Endothelial cell of umbilical vein (primary cell): ENCODE measurements around the gene PPP1R26. TPM values are rescaled to one million over a fixed set of nuclear protein-coding genes. Genes with fewer than 3 reads are reported as not detected.

Experiments used
- BruUV-seq: library from RNA; stranded (reverse); fragments of 400-500 nt; replicated peaks from 2 replicates; lab custom pipeline; 2021; lab: Mats Ljungman, UMichigan
- CTCF ChIA-PET: fragments of 300-600, 350-600 bp; sonication (Branson Sonifier 250); formaldehyde crosslinking; loops from one replicate; lab custom pipeline; 2021; ENCODE audit warnings: antibody characterized with exemption, inconsistent platforms; lab: Charles Lee
- POLR2A ChIA-PET: fragments of 300-600, 350-600 bp; sonication (Branson Sonifier 250); formaldehyde crosslinking; loops from one replicate; lab custom pipeline; 2021; ENCODE audit warnings: antibody characterized with exemption, inconsistent platforms; lab: Charles Lee
- DNase-seq: peaks from one replicate; pipeline ENCODE4 v3.0.0-alpha.2; 2011; ENCODE audit warnings: low read depth, low spot score
- FAIRE-seq: peaks from 2 replicates; lab custom pipeline; 2011; peaks lifted over from hg19 to GRCh38; lab: Jason Lieb, UNC
- H2AFZ ChIP-seq: 2 replicates; pipeline ENCODE4 v1.6.0; 2012; ENCODE audit warnings: low read depth, low read length, control low read depth, inconsistent platforms
- H3K27ac ChIP-seq: 2 replicates; pipeline ENCODE4 v1.5.1; 2011; ENCODE audit warnings: low read depth, mild to moderate bottlenecking, control low read depth, low read length, moderate library complexity; ENCODE audit not compliant: insufficient read depth
- H3K27me3 ChIP-seq, 2 experiments: 2 replicates each; pipeline versions ENCODE4 v1.6.0 to v1.6.1; 2011; ENCODE audit warnings: low read length in 2 of 2, mixed read lengths in 1 of 2; ENCODE audit not compliant: control insufficient read depth in 2 of 2, insufficient read depth in 2 of 2
- H3K36me3 ChIP-seq, 2 experiments: 2 replicates in 1 of 2; 3 replicates in 1 of 2; pipeline ENCODE4 v1.5.1; 2011; ENCODE audit warnings: low read length in 2 of 2, mild to moderate bottlenecking in 1 of 2, moderate library complexity in 1 of 2; ENCODE audit not compliant: control insufficient read depth in 2 of 2, insufficient read depth in 2 of 2; ENCODE audit errors: extremely low read depth in 1 of 2
- H3K4me1 ChIP-seq: 3 replicates; pipeline ENCODE4 v1.5.1; 2011; ENCODE audit warnings: mild to moderate bottlenecking, low read length; ENCODE audit not compliant: control insufficient read depth, insufficient read depth; ENCODE audit errors: extremely low read depth
- H3K4me2 ChIP-seq: 2 replicates; pipeline ENCODE4 v1.6.1; 2011; ENCODE audit warnings: low read length, control low read depth, mixed read lengths; ENCODE audit not compliant: insufficient read depth
- H3K4me3 ChIP-seq, 3 experiments: fragments of 200-600 bp in 1 of 3; sonication (generic), shearing (Covaris generic) in 1 of 3; replicated peaks in 1 of 3; 2 replicates each; pipeline ENCODE4 v1.5.1; 2011 to 2016; ENCODE audit warnings: control low read depth in 3 of 3, low read length in 3 of 3, mild to moderate bottlenecking in 2 of 3, inconsistent platforms in 1 of 3, low read depth in 1 of 3, moderate library complexity in 1 of 3; ENCODE audit not compliant: insufficient read depth in 1 of 3
- H3K79me2 ChIP-seq: 2 replicates; pipeline ENCODE4 v1.6.0; 2012; ENCODE audit warnings: low read length, inconsistent platforms; ENCODE audit not compliant: control insufficient read depth, insufficient read depth
- H3K9ac ChIP-seq: replicated peaks from 2 replicates; pipeline ENCODE3; 2011; ENCODE audit warnings: low read length, control low read depth; ENCODE audit not compliant: insufficient read depth; ENCODE audit errors: extremely low read depth
- H3K9me1 ChIP-seq: replicated peaks from 3 replicates; pipeline ENCODE4 v1.6.0; 2011; ENCODE audit warnings: mild to moderate bottlenecking, low read length; ENCODE audit not compliant: control insufficient read depth, insufficient read depth; ENCODE audit errors: extremely low read depth
- H3K9me3 ChIP-seq: replicated peaks from 2 replicates; pipeline ENCODE4 v1.5.1; 2012; ENCODE audit warnings: low read length, inconsistent platforms; ENCODE audit not compliant: control insufficient read depth, insufficient read depth
- H4K20me1 ChIP-seq: replicated peaks from 2 replicates; pipeline ENCODE3; 2011; ENCODE audit warnings: mild to moderate bottlenecking, low read length; ENCODE audit not compliant: control insufficient read depth, insufficient read depth; ENCODE audit errors: extremely low read depth
- EZH2 ChIP-seq: IDR thresholded peaks from 2 replicates; pipeline ENCODE4 v1.6.1; 2012; ENCODE audit warnings: borderline replicate concordance, low read depth, mild to moderate bottlenecking, moderate library complexity, low read length, inconsistent platforms; ENCODE audit not compliant: severe bottlenecking
- FOS ChIP-seq: IDR thresholded peaks from 2 replicates; pipeline ENCODE4 v1.6.1; 2011; ENCODE audit warnings: mild to moderate bottlenecking, low read length, moderate library complexity, borderline replicate concordance; ENCODE audit not compliant: insufficient read depth
- GATA2 ChIP-seq: IDR thresholded peaks from 2 replicates; pipeline ENCODE4 v1.7.0; 2011; ENCODE audit warnings: low read depth, mild to moderate bottlenecking, moderate library complexity, mixed read lengths, low read length; ENCODE audit not compliant: insufficient read length, insufficient read depth
- JUN ChIP-seq: IDR thresholded peaks from 2 replicates; pipeline ENCODE4 v1.6.1; 2011; ENCODE audit warnings: borderline replicate concordance, low read depth; ENCODE audit not compliant: insufficient read length, insufficient read depth
- MYC ChIP-seq: IDR thresholded peaks from one replicate; pipeline ENCODE4 v1.6.1; 2011; ENCODE audit warnings: mild to moderate bottlenecking, low read depth, low read length
- POLR2A ChIP-seq: IDR thresholded peaks from 2 replicates; pipeline ENCODE4 v1.6.1; 2012; ENCODE audit warnings: low read depth, mild to moderate bottlenecking, control low read depth, low read length
- POLR2AphosphoS5 ChIP-seq: IDR thresholded peaks from 2 replicates; pipeline ENCODE4 v1.6.1; 2012; ENCODE audit warnings: low read depth, mild to moderate bottlenecking, control low read depth, low read length, moderate library complexity; ENCODE audit not compliant: insufficient read depth
- dilution Hi-C: fragments of 300-500 bp; cut with MboI; formaldehyde crosslinking; loops from one replicate; pipeline ENCODE4 v1.15.0; 2019; ENCODE audit warnings: low sequenced_read_pairs; ENCODE audit not compliant: extremely low pct_ligation_motif_present
- intact Hi-C: fragments of 100-400 bp; cut with micrococcal nuclease; formaldehyde crosslinking; loops from one replicate; pipeline ENCODE4 v1.10.0; 2022
- polyA plus RNA-seq, 4 experiments: library from polyadenylated mRNA; depleted of rRNA in 3 of 4; stranded (reverse) in 3 of 4; unstranded in 1 of 4; fragments of >200 nt; gene quantifications; 2 replicates each; pipeline versions ENCODE4 v1.2.1 to v1.2.3, GENCODE V29; 2011 to 2012; ENCODE audit warnings: missing spikeins in 1 of 4
- total RNA-seq: library from RNA; stranded (reverse); gene quantifications from 2 replicates; pipeline ENCODE4 v1.2.3, GENCODE V29; 2021
- TF ChIP-seq, protein P1 (sequence below), 2 donors: IDR thresholded peaks; 1 replicate in 1 of 2; 2 replicates in 1 of 2; pipeline ENCODE4 v1.5.1; 2011; ENCODE audit warnings: low read length in 2 of 2, mild to moderate bottlenecking in 2 of 2, moderate library complexity in 2 of 2, control low read depth in 1 of 2, inconsistent platforms in 1 of 2, low read depth in 1 of 2; ENCODE audit not compliant: insufficient read depth in 1 of 2; ENCODE audit errors: extremely low read depth in 1 of 2
- TF ChIP-seq, protein P2 (sequence below): IDR thresholded peaks from 2 replicates; pipeline ENCODE4 v1.6.1; 2011; ENCODE audit not compliant: insufficient read depth, insufficient read length

PPP1R26 gene
- total and polyA plus RNA-seq, 2 donors (not counting 3 experiments of a cell fraction or from before 2014, with no cell fraction given): 5.9 to 16.9 TPM

DNA sequence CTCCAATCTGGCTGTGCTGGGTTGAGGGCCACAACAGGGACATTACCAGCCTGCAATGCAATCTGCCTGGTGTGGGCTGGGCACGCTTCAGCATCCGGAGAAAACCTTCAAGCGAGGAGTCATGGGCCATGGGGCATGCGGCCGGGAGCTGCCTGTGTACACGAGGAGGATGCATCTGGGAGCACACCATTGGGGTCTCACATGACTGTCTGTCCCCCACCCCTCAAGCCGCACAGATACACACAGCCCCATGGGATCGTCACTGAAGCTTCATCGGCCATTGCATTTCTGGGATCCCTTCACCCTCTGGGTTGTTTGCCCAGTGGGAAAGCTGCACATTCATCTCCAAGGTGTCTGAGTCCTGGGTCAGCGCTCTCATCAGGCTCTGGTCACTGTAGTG lies 51.5 kb downstream of the PPP1R26 start:
- intact Hi-C loops: no loop called here
- dilution Hi-C loops: no loop called here
- H3K4me2 ChIP-seq: no peak overlapping the region
- H3K36me3 ChIP-seq: no peaks in the 10 kb centered on the region
- no peaks in the 10 kb centered on the region for H3K4me1 ChIP-seq
- H3K9me3 ChIP-seq: no peaks in the 10 kb centered on the region
- H2AFZ ChIP-seq: no peak overlapping the region
- H3K27me3 ChIP-seq: peaks cover 0 to 2% of the 10 kb centered on the region in 2 experiments
- H3K9me1 ChIP-seq: no peaks in the 10 kb centered on the region
- ChIA-PET POLR2A (no interaction called here), CTCF (no interaction called here)
- no peak for DNase-seq
- FAIRE-seq: no peak
- TF ChIP-seq POLR2A (no peak), FOS (no peak), MYC (no peak), EZH2 (no peak), JUN (no peak), GATA2 (no peak), POLR2AphosphoS5 (no peak)
- TF ChIP-seq, protein P1, sequence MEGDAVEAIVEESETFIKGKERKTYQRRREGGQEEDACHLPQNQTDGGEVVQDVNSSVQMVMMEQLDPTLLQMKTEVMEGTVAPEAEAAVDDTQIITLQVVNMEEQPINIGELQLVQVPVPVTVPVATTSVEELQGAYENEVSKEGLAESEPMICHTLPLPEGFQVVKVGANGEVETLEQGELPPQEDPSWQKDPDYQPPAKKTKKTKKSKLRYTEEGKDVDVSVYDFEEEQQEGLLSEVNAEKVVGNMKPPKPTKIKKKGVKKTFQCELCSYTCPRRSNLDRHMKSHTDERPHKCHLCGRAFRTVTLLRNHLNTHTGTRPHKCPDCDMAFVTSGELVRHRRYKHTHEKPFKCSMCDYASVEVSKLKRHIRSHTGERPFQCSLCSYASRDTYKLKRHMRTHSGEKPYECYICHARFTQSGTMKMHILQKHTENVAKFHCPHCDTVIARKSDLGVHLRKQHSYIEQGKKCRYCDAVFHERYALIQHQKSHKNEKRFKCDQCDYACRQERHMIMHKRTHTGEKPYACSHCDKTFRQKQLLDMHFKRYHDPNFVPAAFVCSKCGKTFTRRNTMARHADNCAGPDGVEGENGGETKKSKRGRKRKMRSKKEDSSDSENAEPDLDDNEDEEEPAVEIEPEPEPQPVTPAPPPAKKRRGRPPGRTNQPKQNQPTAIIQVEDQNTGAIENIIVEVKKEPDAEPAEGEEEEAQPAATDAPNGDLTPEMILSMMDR (IDR thresholded peaks at IDR 0.05; ENCODE audit: extremely low read depth in 1 of 2, insufficient read depth in 1 of 2, low read depth in 1 of 2, low read length in 2 of 2): no peak
- TF ChIP-seq, protein P2, sequence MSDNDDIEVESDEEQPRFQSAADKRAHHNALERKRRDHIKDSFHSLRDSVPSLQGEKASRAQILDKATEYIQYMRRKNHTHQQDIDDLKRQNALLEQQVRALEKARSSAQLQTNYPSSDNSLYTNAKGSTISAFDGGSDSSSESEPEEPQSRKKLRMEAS: no peak
- H4K20me1 ChIP-seq: no peaks in the 10 kb centered on the region
- no peak overlapping the region for H3K9ac ChIP-seq
- H3K27ac ChIP-seq: no peak overlapping the region
- H3K4me3 ChIP-seq: no peak overlapping the region
- no peaks in the 10 kb centered on the region for H3K79me2 ChIP-seq
- BruUV-seq: no TSS peak
